T-helper 1 cell treated with Interleukin-12 subunit alpha and Interleukin-12 subunit beta and Interleukin-4 antibody, amounts not matched to agents 30 ng/mL and 1 ng/mL, for 36 hours (primary cell): ENCODE measurements around the gene ZDHHC9. TPM values are rescaled to one million over a fixed set of nuclear protein-coding genes. Genes with fewer than 3 reads are reported as not detected.

Source experiments
- intact Hi-C: fragments of 100-400 bp; cut with micrococcal nuclease; formaldehyde crosslinking; loops from one replicate; pipeline ENCODE4 v1.15.1; 2024
- total RNA-seq: library from RNA; stranded (reverse); gene quantifications from 2 replicates; pipeline ENCODE4 v1.2.3, GENCODE V29; 2022

Gene ZDHHC9
- total RNA-seq, 1 donor from 2014 or later: 7.0 TPM

- intact Hi-C loops: loop anchor here (1.0 to 2.0 kb wide), 7 partner anchors 40 to 1990 kb away; no protein-coding TSS in a partner anchor
These were observed 20.2 kb downstream of the ZDHHC9 start for GRCh38 chrX:129823522-129823921.

- intact Hi-C loops: loop anchor here (1.0 to 2.0 kb wide), 7 partner anchors 40 to 1990 kb away; no protein-coding TSS in a partner anchor
These were observed 20.6 kb downstream of the ZDHHC9 start for GRCh38 chrX:129823115-129823514.

GRCh38 chrX:129818123-129818522 lies 25.6 kb downstream of the ZDHHC9 start:
- intact Hi-C loops: no loop called here

GRCh38 chrX:129813662-129814368 lies 29.9 kb downstream of the ZDHHC9 start:
- intact Hi-C loops: no loop called here

DNA sequence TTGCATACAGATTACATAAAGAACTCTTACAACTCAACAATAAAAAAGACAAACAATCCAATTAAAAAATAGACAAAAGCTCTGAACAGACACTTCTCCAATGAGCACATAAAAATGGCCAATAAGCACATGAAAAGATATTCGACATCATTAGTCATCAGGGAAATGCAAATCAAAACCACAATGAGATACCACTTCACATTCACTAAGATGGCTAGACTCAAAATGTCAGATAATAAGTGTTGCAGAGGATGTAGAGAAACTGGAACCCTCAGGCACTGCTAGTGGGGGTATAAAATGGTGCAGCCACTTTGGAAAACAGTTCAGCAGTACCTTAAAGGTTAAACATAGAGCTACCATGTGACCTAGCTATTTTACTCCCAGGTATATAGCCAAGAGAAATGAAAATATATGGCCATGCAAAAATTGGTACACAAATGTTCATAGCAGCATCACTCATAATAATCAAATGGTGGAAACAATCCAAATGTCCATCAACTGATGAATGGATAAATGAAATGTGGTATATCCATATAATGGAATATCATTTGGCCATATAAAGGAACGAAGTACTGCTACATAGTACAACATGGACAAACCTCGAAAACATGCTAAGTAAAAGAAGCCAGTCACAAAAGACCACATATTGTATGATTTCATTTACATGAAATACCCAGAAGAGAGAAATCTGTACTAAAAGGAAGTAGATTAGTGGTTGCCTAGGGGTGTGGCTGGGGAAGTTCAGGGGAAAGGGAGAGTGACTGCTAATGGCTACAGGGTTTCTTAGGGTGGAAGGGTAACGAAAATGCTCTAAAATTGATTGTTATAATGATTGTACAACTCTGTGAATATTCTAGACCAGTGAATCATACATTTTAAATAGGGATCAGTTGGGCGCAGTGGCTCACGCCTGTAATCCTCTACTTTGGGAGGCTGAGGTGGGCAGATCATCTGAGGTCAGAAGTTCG lies 34.6 kb downstream of the ZDHHC9 start:
- intact Hi-C loops: no loop called here

GRCh38 chrX:129808158-129808828 lies 35.4 kb downstream of the ZDHHC9 start:
- intact Hi-C loops: no loop called here

GRCh38 chrX:129804806-129805205 lies 38.9 kb downstream of the ZDHHC9 start:
- intact Hi-C loops: no loop called here

- intact Hi-C loops: no loop called here
These were observed 40.8 kb downstream of the ZDHHC9 start for GRCh38 chrX:129802863-129803262.

DNA sequence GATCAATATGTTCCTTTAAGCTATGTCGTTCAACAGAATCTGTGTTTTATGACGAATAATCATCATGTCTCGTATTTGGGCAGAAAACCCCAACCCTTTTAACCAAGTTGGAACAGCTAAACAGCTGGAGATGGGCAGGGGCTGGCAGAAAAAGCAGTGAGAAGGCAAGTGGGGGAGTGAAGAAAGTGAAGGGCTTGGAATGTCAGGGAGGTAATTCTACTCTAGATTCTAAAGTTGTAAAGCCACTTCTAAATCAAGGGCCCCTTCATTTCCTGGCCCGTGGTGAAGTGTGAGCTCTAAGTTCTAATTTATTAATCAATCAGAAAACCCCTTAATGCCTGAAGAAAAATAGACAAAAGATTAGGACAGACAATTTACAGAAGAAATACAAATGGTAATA lies 43.5 kb downstream of the ZDHHC9 start:
- intact Hi-C loops: no loop called here

DNA sequence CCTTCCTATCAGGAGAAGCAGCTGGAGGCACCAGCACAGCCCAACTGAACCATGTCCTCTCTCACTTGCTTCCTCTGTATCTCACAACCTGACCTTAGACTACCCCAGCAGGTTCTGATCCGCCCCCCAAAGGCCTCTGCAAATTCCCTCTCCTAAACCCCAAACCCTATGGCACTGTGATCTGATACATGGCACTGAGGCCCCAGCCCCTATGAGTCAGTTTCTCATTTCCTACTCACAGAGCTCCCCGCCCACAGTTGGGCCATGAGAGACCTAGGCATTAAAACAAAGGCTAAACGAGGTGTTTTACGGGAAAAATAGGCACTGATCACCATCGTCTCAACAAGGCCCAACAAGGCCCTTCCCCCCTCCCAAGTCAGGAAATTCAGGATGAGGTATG lies 44.8 kb downstream of the ZDHHC9 start:
- intact Hi-C loops: no loop called here

GRCh38 chrX:129798456-129798855 lies 45.2 kb downstream of the ZDHHC9 start:
- intact Hi-C loops: no loop called here

DNA sequence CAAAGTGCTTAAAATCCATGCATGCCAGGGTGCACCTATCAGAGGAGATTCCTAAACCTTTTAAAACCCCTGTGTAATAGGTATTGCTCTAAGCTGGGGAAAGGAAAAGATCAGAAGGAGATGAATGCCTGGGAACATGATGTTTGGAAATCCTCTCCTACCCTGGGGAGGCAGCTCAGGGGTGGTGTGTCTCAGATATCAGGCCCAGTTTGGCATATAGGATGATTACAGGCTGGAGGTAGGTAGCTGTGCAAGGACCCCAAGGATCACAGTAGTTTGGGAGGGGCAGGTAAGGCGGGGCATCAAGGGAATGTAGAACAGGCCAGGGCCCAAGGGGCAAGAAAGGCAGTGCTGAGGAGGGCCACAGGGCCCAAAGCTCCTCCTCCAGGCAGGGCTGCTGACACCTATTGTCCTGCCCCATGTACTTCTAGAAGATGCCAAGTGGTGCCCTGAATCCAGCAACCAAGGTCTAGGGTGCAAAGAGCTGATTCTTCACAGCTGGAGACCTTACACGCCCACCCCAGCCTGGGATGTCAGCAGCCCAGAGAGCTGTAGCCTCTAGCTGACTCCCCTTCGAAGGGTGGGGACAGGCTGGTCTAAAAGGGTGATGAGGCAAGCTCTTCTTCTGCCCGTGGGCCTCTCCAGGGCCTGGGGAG lies 46.3 kb downstream of the ZDHHC9 start:
- intact Hi-C loops: no loop called here

DNA sequence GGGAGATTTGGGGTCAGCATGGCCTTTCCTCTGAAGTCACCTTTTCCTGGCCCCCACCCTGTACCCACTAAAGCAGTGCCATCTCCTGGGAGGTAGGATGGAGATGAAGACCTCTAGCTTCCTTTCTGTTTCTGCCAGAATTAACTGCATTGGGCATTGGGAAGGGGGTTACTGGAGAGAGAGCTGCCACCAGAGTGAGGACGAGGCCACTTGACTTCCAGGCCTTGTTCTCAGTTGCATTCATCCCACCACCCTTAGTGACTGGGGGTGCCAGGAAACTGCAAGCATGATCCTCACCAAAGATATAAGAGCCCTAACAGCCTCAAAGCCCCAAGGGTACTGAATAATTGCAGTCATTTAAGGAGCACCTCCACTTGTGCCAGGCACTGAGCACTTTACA lies 48.1 kb downstream of the ZDHHC9 start:
- intact Hi-C loops: no loop called here

DNA sequence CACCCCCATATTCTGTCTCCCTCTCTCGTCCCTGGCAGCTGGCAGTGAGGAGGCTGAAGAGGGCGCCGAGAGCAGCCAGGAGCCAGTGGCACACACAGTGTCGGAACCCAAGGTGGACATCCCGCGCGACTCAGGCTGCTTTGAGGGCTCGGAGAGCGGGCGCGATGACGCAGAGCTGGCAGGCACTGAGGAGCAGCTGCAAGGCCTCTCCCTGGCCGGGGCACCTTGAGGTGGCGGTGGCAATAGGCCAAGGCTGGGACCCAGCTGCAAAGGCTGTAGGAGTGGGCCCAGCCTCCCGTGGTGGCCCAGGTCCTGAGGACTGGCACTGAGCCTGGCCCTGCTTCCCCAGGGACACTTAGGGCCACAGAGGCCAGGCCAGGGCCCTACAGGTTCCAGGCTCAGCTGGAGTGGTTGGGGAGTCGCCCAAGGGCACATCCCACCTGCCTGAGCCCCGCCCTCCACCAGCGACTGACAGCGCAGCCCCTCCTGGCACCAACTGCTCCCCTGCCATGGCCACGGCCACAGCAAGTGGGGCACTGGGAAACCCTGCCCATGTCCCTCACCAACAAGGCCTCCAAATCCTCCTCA lies 50.0 kb downstream of the ZDHHC9 start:
- intact Hi-C loops: no loop called here

- intact Hi-C loops: no loop called here
These were observed 50.9 kb downstream of the ZDHHC9 start for GRCh38 chrX:129792586-129793291.

DNA sequence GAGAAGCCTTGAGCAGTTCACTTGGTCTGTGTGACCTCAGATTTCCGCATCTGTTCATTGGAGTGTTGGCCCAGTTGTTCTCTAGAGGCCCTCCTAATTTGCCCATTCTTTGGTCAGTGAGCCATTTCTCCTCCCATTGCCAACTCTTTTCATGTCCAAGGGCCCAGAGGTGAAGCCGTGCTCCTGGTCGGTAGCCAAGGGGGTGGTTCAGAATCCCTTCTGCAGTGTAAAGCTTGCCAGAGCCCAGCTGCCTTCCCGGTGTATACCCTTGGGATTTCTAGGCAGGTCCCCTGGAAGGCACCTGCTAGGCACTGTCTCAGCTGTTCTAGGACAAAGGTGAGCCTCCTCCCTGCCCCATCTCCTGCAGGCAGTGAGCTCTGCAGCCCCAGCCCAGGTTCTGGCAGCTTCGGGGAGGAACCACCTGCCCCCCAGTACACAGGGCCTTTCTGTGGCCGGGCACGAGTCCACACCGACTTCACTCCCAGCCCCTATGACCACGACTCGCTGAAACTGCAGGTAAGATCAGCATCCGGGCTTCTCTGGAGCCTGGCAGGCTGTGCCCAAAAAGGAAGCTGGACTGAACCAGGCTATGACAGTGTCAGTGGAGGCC lies 51.6 kb downstream of the ZDHHC9 start:
- intact Hi-C loops: no loop called here

GRCh38 chrX:129791336-129791735 lies 52.4 kb downstream of the ZDHHC9 start:
- intact Hi-C loops: no loop called here

GRCh38 chrX:129790808-129791207 lies 52.9 kb downstream of the ZDHHC9 start:
- intact Hi-C loops: no loop called here

GRCh38 chrX:129790146-129790545 lies 53.5 kb downstream of the ZDHHC9 start:
- intact Hi-C loops: no loop called here

DNA sequence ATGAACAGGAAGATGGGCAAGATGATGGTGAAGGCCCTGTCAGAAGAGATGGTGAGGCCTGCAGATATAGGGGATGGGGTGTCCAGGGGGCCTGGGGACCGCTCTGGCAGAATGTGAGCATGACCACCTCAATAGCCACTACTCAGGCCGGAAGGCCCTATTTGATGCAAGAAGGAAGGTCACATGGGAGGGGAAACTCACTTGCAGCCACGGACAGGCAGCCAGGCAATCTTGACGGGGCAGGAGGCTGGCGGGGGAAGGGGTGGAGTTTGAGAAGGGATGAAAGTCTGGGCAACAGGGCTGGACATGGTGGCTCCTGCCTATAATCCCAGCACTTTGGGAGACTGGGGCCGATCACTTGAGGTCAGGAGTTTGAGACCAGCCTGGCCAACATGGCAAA lies 55.2 kb downstream of the ZDHHC9 start:
- intact Hi-C loops: no loop called here
